GM10847 (cell line): ENCODE results near the gene SLC25A43.

Experiments used
- POLR2A ChIP-seq: IDR thresholded peaks from 2 replicates; pipeline ENCODE4 v1.6.1; 2011; ENCODE audit not compliant: insufficient read length; ENCODE audit errors: extremely low read depth

SLC25A43 gene

DNA sequence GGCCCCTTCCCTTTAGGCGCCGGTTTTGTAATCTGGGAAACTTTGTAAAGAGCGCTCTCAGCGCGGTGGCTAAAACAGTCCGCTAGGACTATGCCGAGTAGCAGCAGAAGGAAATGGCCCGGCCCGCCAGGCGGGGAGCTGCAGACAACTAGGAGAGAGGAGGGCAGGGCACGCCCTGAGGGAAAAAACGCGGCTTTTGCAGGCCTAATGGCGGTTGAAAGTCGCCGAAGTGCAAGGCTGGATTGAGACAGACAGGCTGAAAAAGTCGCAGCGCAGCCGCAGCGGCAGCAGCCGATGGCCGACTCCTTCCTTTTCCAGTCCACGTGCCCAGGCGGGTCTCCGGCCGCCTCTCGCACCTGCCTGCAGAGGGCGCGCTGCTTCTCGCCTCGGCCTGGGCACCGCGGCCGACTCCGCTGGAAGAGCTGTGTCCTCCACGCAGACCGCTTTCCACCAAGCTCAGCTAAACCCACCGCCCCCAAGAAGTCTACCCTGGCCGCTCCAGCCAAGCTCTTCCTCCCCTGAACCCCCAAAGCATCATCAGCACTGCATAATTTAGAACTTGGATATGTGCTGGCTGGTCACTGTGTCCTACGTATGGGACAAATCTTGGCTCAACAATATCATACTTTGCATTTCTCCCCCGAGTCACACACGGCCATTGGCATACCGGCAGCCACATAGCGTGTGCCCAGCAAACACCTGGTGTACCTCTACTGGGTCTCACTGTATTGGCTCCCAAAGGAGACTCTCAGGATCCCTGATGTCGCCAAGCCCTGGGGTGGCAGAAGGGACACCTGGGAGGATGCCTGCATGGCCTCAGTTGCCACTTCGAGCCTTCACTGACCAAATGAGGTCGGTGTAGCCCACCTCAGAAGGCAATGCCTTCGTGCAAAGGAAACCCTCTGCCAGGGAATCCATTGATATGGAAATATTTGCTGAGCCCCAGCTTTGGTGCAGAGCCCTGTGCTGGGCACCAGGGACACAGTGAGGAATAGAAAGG lies 83.6 kb downstream of the SLC25A43 start:
- no peak for TF ChIP-seq POLR2A

DNA sequence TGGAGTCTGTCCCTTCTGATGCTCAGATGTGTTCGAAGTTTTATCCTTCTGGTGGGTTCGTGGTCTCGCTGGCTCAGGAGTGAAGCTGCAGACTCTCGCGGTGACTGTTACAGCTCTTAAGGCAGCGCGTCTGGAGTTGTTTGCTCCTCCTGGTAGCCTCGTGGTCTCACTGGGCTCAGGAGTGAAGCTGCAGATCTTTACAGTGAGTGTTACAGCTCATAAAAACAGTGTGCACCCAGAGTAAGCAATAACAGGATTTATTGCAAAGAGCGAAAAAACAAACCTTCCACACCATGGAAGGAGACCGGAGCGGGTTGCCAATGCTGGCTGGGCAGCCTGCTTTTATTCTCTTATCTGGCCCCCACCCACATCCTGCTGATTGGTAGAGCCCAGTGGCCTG lies 87.6 kb downstream of the SLC25A43 start:
- TF ChIP-seq POLR2A, result no peak

DNA sequence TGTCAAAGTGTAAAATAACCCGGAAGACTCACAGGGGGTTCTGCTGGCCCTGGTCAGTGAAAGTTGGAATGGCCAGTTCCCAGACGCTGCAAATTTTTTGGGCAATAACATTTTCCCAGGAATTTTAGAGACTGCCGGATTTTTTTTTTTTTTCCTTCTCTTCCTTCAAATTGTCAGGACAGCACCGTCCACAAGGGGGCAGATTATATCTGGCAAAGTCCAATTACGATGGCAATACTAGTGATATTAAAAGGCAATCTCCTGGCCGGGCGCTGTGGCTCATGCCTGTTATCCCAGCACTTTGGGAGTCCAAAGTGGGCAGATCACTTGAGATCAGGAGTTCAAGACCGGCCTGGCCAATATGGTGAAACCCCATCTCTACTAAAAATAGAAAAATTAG lies 89.6 kb downstream of the SLC25A43 start:
- TF ChIP-seq POLR2A, result no peak

DNA sequence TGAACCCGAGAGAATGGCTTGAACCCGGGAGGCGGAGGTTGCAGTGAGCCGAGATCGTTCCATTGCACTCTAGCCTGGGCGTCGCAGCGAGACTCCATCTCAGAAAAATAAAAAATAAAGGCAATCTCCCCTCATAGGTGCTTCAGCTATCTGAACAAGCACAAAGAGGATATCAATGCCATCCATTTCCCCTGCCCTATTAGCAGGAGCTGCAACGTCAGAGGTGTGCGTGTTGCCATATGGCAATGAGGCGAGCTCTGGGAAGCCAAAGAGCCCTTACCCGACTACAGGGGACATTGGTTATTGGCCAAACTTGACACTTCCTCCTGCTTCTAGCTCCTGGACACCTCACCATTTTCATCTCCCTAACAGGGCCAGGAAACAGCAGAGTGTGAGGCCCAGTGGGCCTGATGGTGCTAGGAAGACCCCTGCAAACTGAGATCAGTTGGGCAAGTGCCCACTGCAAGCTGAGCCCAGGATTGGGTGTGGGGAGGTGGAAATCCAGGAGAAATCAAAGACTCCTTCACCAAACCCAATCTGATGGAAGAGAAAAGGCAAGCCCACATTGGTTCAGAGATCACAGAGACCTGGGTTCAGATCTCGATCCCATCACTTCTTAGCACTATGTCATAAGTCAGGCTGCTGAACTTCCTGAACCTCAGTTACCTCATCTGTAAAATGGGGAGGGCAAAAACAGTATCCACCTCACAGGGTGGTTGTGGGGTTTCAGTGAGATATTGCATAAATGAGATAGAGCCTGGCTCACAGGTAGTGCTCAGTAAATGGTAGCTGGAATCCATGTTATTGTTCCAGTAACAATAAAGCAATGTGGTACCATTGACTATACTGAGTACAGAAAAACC lies 90.3 kb downstream of the SLC25A43 start:
- no peak for TF ChIP-seq POLR2A

DNA sequence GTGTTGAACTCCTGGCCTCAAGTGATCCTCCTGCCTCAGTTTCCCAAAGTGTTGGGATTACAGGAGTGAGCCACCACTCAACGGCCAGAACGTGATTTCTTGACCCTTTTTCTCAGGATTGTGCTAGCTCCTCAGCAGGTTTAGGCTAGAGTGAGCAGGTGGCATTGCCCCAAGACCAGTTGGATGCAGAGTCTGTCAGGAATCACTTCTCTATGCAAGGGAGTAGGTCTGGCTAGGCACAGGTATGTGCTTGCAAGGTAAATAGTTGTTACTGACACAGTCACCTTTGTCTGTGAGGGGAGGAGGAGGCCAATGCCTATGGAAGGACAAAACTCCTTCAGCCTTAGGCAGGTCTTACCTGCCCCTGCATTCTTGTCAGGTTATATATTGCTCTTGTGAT lies 93.3 kb downstream of the SLC25A43 start:
- TF ChIP-seq POLR2A, result no peak

- TF ChIP-seq POLR2A, result no peak
These were observed 96.9 kb downstream of the SLC25A43 start for GRCh38 chrX:119495734-119496726.

GRCh38 chrX:119497185-119497584 lies 98.0 kb downstream of the SLC25A43 start:
- no peak for TF ChIP-seq POLR2A

GRCh38 chrX:119500061-119500800 lies 101.1 kb downstream of the SLC25A43 start:
- TF ChIP-seq POLR2A, result no peak

GRCh38 chrX:119501511-119502148 lies 102.5 kb downstream of the SLC25A43 start:
- no peak for TF ChIP-seq POLR2A

DNA sequence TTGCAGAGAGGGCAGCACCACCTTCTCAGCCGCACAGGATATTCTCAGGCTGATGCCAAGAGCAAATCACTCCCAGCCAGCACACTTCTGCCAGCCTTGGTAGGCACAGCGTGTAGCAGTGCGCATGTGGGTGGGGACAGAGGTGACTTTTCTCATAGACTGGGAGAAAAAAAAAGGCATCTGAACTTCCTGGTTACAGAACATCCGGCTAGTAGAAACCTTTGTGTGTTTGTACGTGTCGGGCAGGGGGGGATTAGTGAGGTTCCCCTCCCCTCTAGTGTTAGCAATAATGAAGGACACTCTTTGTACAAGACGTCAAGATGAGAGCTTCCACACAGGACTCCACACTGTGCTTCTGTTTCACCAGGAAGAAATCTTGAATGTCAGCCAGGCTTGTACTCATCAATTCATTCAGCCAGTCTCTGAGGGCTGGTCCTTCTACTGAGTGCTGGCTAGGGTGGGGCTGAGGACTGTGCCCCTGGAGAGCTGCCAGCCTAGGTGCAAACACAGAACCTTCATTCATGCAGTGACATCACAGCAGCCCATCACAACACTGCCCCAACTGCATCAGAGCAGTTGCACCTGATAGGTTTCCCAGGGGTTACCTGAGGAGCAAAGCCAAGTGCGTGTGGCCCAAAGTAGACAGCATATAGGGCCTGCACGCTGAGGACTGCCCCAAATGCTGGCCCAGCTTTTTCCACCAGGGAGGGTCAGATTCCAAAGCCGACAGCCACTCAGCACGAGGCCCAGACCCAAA lies 103.8 kb downstream of the SLC25A43 start:
- no peak for TF ChIP-seq POLR2A

DNA sequence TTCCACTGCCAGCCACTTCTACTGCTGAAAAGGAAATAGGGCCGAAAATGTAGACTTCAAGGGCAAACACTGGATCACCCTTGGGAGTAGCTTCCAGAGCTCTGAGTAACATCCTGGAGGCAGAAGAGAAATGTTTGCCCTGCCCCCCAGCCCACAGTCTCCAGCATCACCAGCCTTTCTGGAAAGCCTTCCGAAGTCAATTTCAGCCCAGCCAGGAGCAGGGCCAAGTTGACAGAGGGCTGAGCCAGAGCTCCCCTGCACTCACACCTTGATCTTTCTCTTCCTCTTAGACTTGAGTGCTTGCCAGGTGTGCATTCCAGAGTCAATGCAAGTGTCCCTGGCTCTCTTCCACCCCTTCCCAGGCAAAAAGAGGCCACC lies 104.3 kb downstream of the SLC25A43 start:
- no peak for TF ChIP-seq POLR2A
